Activated CD8-positive, alpha-beta memory T cell treated with anti-CD3 and anti-CD28 coated beads, Interleukin-2, amount 10 ng/mL, durations not matched to agents 7 days and 5 days (primary cell): Measurements from ENCODE around the gene TNS3. TPM values are rescaled to one million over a fixed set of nuclear protein-coding genes. Genes with fewer than 3 reads are reported as not detected.

Source experiments
- ATAC-seq: fragments of 150-1000 bp; cut with Tn5 transposase; one replicate; pipeline ENCODE4 v1.10.0; 2021; ENCODE audit warnings: moderate library complexity
- CTCF ChIA-PET: fragments of 350-600 bp; sonication (Branson Sonifier 250); formaldehyde crosslinking; loops from one replicate; lab custom pipeline; 2021; ENCODE audit warnings: antibody characterized with exemption; lab: Charles Lee
- DNase-seq: peaks from one replicate; pipeline ENCODE4 v3.0.0-alpha.2; 2020
- H3K27ac Mint-ChIP-seq: one replicate; pipeline ENCODE4 v1.8.0; 2021; ENCODE audit warnings: mild to moderate bottlenecking, mixed read lengths
- H3K27me3 Mint-ChIP-seq: one replicate; pipeline ENCODE4 v1.8.0; 2021; ENCODE audit warnings: mixed read lengths
- H3K36me3 Mint-ChIP-seq: one replicate; pipeline ENCODE4 v1.8.0; 2021; ENCODE audit warnings: mild to moderate bottlenecking, mixed read lengths
- H3K4me1 Mint-ChIP-seq: one replicate; pipeline ENCODE4 v1.8.0; 2021; ENCODE audit warnings: mixed read lengths
- H3K4me3 Mint-ChIP-seq: one replicate; pipeline ENCODE4 v1.8.0; 2021; ENCODE audit warnings: mild to moderate bottlenecking, moderate library complexity, mixed read lengths
- H3K9me3 Mint-ChIP-seq: one replicate; pipeline ENCODE4 v1.8.0; 2022; ENCODE audit warnings: low read depth, mixed read lengths
- total RNA-seq, 2 experiments: library from RNA; stranded (reverse); gene quantifications; one replicate each; pipeline ENCODE4 v1.2.3, GENCODE V29; 2021

The TNS3 gene
- total RNA-seq, 2 experiments from 2014 or later, result 0.23 to 2.6 TPM

DNA sequence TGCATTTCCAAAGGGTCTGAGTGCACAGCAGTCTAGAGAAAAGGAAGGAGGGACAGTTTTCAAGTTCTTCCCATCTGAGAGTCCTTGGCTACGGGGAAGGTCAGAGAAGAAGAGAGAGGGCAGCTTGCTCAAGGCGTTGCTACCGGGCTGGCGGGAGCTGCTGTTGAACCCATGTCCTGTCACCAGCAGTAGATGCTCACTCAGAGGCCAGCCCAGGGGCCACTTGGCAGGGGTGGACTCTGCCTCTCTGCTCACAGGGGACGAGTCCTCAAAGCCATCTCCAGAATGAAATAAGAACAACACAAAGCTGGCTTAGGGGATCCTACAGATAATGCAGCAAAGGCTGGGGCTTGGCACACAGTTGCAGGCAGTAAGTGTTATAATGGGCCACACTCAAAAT, 231.5 kb downstream of the TNS3 start:
- no peaks in the 10 kb centered on the region for H3K9me3 Mint-ChIP-seq
- CTCF ChIA-PET, result no interaction called here
- no peaks in the 10 kb centered on the region for H3K27me3 Mint-ChIP-seq
- H3K4me1 Mint-ChIP-seq, result no peaks in the 10 kb centered on the region
- no peak for DNase-seq
- ATAC-seq, result no peak
- no peak overlapping the region for H3K4me3 Mint-ChIP-seq
- H3K36me3 Mint-ChIP-seq, result no peaks in the 10 kb centered on the region
- no peak overlapping the region for H3K27ac Mint-ChIP-seq

- CTCF ChIA-PET, result no interaction called here
- Mint-ChIP-seq H3K4me1 (no peaks in the 10 kb centered on the region), H3K9me3 (no peaks in the 10 kb centered on the region), H3K4me3 (no peak overlapping the region), H3K27me3 (no peaks in the 10 kb centered on the region), H3K27ac (no peak overlapping the region), H3K36me3 (no peaks in the 10 kb centered on the region)
- DNase-seq, result no peak
- ATAC-seq, result no peak
Observed at GRCh38 chr7:47349401-47349800, 232.5 kb downstream of the TNS3 start.

GRCh38 chr7:47347816-47348385, 234.0 kb downstream of the TNS3 start:
- no peaks in the 10 kb centered on the region for H3K4me1 Mint-ChIP-seq
- no peak overlapping the region for H3K4me3 Mint-ChIP-seq
- ATAC-seq, result no peak

DNA sequence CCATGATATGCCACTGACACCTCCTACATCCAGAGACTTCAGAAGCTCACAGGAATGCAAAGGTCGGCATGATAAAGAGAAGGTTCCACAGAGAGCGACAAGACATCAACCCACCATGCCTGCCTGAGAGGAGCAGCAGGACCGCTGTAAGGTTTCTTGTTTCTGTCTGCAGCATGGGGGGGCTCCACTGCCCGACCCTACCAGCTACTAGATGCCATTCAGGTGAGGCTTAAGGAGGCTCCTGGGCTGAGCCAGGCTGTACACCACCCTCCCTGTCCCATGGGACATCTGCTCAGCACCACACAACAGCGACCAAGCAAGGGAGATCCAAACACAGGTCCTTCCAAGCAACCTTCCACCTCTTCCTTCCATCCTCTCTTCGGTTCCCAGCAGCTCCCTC, 234.6 kb downstream of the TNS3 start:
- Mint-ChIP-seq H3K36me3 (no peaks in the 10 kb centered on the region), H3K4me1 (no peaks in the 10 kb centered on the region)
- CTCF ChIA-PET, result no interaction called here

More at GRCh38 chr7:47347816-47348385, 234.0 kb downstream of the TNS3 start:
- Mint-ChIP-seq H3K27ac (no peak overlapping the region), H3K9me3 (no peaks in the 10 kb centered on the region), H3K27me3 (no peaks in the 10 kb centered on the region), H3K36me3 (no peaks in the 10 kb centered on the region)
- CTCF ChIA-PET, result no interaction called here
- no peak for DNase-seq

DNA sequence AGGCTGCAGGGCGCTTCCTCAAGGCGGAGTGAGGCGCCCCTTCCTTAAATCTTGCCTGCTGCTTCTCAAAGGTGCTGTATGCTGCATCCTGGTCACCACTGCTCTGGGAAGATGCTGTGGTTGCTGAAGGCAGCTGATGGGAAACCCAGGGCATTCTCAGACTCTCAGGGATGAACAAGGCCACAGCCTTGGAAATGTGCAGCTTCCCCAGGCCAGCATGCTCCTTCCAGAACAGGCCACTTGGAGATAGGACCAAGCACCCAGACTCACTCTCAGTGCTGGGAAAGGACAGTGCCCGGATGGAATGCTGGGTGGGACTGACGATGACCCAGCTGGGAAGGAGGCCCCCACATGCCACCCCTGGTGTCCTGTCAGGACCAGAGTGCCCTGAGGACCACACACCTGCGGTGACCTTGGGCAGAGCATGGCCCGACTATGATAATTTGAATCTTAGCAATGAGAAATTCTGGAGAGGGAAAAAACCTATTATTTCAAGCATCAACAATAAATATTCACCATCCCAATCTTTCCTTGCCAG, 235.5 kb downstream of the TNS3 start:
- DNase-seq, result no peak
- H3K4me3 Mint-ChIP-seq, result no peak overlapping the region
- no peaks in the 10 kb centered on the region for H3K27me3 Mint-ChIP-seq
- H3K4me1 Mint-ChIP-seq, result no peaks in the 10 kb centered on the region
- CTCF ChIA-PET, result no interaction called here
- no peaks in the 10 kb centered on the region for H3K36me3 Mint-ChIP-seq
- H3K27ac Mint-ChIP-seq, result no peak overlapping the region
- no peak for ATAC-seq
- H3K9me3 Mint-ChIP-seq, result no peaks in the 10 kb centered on the region

More for the DNA sequence above, 234.6 kb downstream of the TNS3 start:
- no peak overlapping the region for H3K27ac Mint-ChIP-seq
- H3K4me3 Mint-ChIP-seq, result no peak overlapping the region
- ATAC-seq, result no peak
- no peaks in the 10 kb centered on the region for H3K9me3 Mint-ChIP-seq
- no peak for DNase-seq
- H3K27me3 Mint-ChIP-seq, result no peaks in the 10 kb centered on the region

- Mint-ChIP-seq H3K4me1 (no peaks in the 10 kb centered on the region), H3K27ac (no peak overlapping the region), H3K27me3 (no peaks in the 10 kb centered on the region), H3K4me3 (no peak overlapping the region), H3K36me3 (no peaks in the 10 kb centered on the region), H3K9me3 (no peaks in the 10 kb centered on the region)
- CTCF ChIA-PET, result no interaction called here
- no peak for DNase-seq
- ATAC-seq, result no peak
Observed at GRCh38 chr7:47345857-47346298, 236.0 kb downstream of the TNS3 start.

DNA sequence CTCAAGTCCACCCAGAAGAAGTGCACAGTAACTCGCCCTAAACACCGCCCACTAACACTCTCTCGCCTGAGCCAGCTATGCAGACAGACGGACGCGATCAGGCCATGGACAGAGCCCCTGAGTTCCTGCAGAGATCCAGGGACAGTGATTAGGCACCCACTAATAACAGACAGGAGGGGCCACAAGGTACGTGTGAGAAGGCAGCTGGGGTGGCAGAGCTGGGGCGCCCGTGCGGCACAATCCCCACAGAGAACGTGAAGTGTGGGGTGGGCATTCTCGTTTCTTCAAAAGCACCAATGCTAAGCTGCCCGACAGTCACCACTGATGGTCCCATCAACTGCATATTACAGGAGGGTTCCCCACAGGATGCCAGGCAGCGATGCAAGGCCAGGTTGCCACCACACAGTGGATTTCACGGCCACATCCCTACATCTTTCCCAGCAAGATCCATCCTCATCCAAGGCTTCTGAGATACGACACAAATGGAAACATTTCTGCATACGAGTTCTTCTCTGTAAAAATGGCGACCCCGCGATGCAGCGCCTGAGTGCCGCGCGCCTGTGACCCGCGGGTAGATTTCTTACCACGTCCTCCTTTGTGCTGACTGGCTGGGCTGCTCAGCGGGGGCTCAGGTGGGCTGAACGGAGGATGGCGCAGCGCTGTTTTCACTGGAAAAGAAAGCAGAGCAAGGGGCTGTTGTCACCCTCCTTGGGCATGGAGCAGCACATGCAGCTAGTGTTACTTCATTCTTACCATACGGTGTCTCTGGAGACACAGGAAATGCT, 237.5 kb downstream of the TNS3 start:
- CTCF ChIA-PET, result no interaction called here
- Mint-ChIP-seq H3K36me3 (no peaks in the 10 kb centered on the region), H3K9me3 (no peaks in the 10 kb centered on the region), H3K4me3 (no peak overlapping the region), H3K4me1 (no peaks in the 10 kb centered on the region), H3K27me3 (no peaks in the 10 kb centered on the region), H3K27ac (no peak overlapping the region)
- no peak for DNase-seq
- no peak for ATAC-seq

GRCh38 chr7:47343061-47343455, 238.9 kb downstream of the TNS3 start:
- H3K27me3 Mint-ChIP-seq, result no peaks in the 10 kb centered on the region
- no peaks in the 10 kb centered on the region for H3K4me1 Mint-ChIP-seq
- H3K4me3 Mint-ChIP-seq, result no peak overlapping the region
- ATAC-seq, result no peak
- no peak overlapping the region for H3K27ac Mint-ChIP-seq
- CTCF ChIA-PET, result no interaction called here
- DNase-seq, result no peak
- no peaks in the 10 kb centered on the region for H3K36me3 Mint-ChIP-seq
- H3K9me3 Mint-ChIP-seq, result no peaks in the 10 kb centered on the region

GRCh38 chr7:47342296-47343060, 239.4 kb downstream of the TNS3 start:
- Mint-ChIP-seq H3K36me3 (no peaks in the 10 kb centered on the region), H3K4me1 (no peaks in the 10 kb centered on the region), H3K9me3 (no peaks in the 10 kb centered on the region), H3K27me3 (no peaks in the 10 kb centered on the region), H3K4me3 (no peak overlapping the region), H3K27ac (no peak overlapping the region)
- ATAC-seq, result no peak
- no peak for DNase-seq
- CTCF ChIA-PET, result no interaction called here

GRCh38 chr7:47340517-47340916, 241.4 kb downstream of the TNS3 start:
- Mint-ChIP-seq H3K27ac (no peak overlapping the region), H3K36me3 (no peaks in the 10 kb centered on the region), H3K9me3 (no peaks in the 10 kb centered on the region), H3K4me3 (no peak overlapping the region), H3K27me3 (no peaks in the 10 kb centered on the region), H3K4me1 (no peaks in the 10 kb centered on the region)
- CTCF ChIA-PET, result no interaction called here
- no peak for ATAC-seq
- no peak for DNase-seq

DNA sequence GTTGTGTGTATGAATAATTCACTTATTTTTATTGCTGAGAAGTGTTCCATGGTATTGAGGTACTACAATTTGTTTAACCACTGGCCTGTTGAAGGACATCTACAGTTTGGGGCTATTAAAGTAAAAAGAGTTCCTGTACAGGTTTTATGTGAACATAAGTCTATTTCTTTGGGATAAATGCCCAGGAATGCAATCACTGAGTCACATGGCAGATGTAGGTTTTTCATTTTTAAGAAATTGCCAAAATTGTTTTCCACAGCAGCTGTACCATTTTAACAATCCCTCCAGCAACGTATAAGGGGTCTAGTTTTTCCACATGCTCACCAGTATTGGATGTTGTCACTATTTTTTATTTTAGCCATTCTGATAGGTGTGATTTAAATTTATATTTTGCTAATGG, 243.9 kb downstream of the TNS3 start:
- CTCF ChIA-PET, result no interaction called here
- H3K4me1 Mint-ChIP-seq, result no peaks in the 10 kb centered on the region
- no peak overlapping the region for H3K27ac Mint-ChIP-seq
- H3K27me3 Mint-ChIP-seq, result no peaks in the 10 kb centered on the region
- DNase-seq (no peak), ATAC-seq (no peak)
- H3K4me3 Mint-ChIP-seq, result no peak overlapping the region
- no peaks in the 10 kb centered on the region for H3K9me3 Mint-ChIP-seq
- H3K36me3 Mint-ChIP-seq, result no peaks in the 10 kb centered on the region

DNA sequence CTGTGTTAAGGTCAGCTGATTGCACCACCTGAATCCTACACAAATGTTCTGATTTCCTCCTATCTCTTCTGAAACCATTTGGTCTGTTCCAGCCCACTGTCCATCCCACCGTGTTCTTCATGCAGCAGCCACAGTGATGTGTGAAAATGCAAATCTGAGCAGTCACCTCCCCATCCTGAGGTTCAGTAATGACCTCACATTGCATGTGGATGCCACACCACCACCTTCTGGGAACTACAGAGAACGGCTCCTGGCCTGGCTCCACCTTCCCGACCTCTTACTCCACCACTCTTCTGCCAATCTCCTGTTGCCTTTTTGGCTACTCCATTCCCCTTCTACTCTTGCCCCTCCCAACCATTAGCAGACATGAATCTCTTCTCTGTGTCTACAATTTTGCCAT, 244.4 kb downstream of the TNS3 start:
- no peaks in the 10 kb centered on the region for H3K27me3 Mint-ChIP-seq
- H3K27ac Mint-ChIP-seq, result no peak overlapping the region
- H3K4me3 Mint-ChIP-seq, result no peak overlapping the region
- no peaks in the 10 kb centered on the region for H3K4me1 Mint-ChIP-seq
- CTCF ChIA-PET, result no interaction called here
- no peaks in the 10 kb centered on the region for H3K36me3 Mint-ChIP-seq
- no peak for DNase-seq
- no peak for ATAC-seq
- H3K9me3 Mint-ChIP-seq, result no peaks in the 10 kb centered on the region

- DNase-seq (no peak), ATAC-seq (no peak)
- Mint-ChIP-seq H3K4me1 (no peaks in the 10 kb centered on the region), H3K4me3 (no peak overlapping the region), H3K9me3 (no peaks in the 10 kb centered on the region), H3K27ac (no peak overlapping the region), H3K36me3 (no peaks in the 10 kb centered on the region), H3K27me3 (no peaks in the 10 kb centered on the region)
- CTCF ChIA-PET, result no interaction called here
Observed at GRCh38 chr7:47336472-47337425, 245.2 kb downstream of the TNS3 start.
